ENCODE measurements around the gene TMEM255B.

The TMEM255B gene

DNA sequence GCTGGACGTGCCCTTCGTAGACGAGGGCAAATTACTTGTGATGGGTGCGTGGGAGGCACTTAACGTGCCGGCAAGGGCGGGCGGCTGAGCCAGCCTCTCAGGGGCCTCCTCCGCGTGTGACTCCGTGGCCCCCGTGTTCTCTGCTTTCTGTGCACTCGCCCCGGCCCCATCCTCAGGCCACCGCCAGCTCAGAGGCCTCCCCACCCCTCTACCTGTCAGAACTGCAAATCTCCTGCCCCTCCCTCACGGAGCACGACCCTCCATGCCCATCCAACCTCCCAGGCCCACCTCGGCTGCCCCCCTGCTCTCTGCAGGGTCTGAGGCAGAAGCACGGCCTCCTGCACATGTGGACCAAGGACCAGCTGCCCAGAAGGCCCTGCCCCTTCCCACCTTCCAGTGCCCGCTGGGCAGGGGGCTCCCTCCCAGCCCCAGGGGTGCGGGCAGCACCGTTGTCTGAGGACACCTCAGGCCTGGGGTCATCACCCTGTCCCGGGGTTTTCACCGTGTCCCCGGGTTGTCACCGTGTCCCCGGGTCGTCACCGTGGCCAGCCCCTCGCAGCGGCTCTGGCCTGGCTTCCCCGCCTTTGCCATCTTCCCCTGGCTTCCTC is 44.5 kb downstream of the TMEM255B start:
- peaks cover 7% of the 10 kb centered on the region for H3K9me3 ChIP-seq (ENCODE audit: control insufficient read depth, low read length)
- H3K36me3 ChIP-seq (ENCODE audit: control insufficient read depth, insufficient read depth, low read length, severe bottlenecking), result no peaks in the 10 kb centered on the region
- no peak overlapping the region for H3K9ac ChIP-seq (ENCODE audit: low read length)
- H3K27me3 ChIP-seq (replicated peaks; ENCODE audit: control insufficient read depth, insufficient read depth, low read length), result peaks cover 3% of the 10 kb centered on the region
- DNase-seq (ENCODE audit: low read depth), result no peak
- peaks cover 6% of the 10 kb centered on the region for H3K4me1 ChIP-seq (ENCODE audit: control insufficient read depth, insufficient read depth, low read length)
- H3K4me3 ChIP-seq (ENCODE audit: low read length), result no peak overlapping the region

DNA sequence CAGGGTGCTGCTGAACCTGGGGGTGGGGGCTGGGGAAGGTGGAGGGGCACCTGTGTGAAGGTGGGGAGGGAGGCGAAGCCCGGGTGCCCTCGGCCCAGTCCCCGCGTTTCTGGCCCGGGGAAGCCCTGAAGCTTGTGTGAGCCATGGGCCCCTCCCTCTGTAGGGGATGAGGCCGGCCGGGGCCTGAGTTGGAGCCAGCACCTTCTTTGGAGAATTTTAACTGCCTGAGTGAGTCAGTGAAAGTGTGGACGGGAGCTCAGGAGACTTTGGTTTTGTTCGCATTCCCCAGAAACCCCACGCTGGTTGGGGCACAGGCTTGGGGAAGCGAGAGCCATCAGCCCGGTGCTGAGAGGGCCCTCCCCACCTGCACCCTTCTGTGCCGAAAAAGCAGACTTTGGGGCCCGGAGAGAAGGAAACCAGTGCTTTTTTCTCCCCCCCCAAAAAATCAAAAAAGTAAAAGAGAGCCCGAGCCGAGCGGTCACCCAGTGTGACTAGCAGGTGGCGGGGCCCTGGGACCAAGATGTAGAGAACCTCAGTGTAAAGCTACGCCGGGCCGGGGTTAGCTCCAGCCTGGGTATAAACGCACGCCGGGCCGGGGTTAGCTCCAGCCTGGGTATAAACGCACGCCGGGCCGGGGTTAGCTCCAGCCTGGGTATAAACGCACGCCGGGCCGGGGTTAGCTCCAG is 45.1 kb downstream of the TMEM255B start:
- H3K4me1 ChIP-seq (ENCODE audit: control insufficient read depth, insufficient read depth, low read length), result peaks cover 6% of the 10 kb centered on the region
- H3K9me3 ChIP-seq (ENCODE audit: control insufficient read depth, low read length), result peaks cover 3% of the 10 kb centered on the region
- H3K4me3 ChIP-seq (ENCODE audit: low read length), result no peak overlapping the region
- H3K9ac ChIP-seq (ENCODE audit: low read length), result no peak overlapping the region
- peaks cover 3% of the 10 kb centered on the region for H3K27me3 ChIP-seq (replicated peaks; ENCODE audit: control insufficient read depth, insufficient read depth, low read length)
- DNase-seq (ENCODE audit: low read depth), result no peak
- no peaks in the 10 kb centered on the region for H3K36me3 ChIP-seq (ENCODE audit: control insufficient read depth, insufficient read depth, low read length, severe bottlenecking)

DNA sequence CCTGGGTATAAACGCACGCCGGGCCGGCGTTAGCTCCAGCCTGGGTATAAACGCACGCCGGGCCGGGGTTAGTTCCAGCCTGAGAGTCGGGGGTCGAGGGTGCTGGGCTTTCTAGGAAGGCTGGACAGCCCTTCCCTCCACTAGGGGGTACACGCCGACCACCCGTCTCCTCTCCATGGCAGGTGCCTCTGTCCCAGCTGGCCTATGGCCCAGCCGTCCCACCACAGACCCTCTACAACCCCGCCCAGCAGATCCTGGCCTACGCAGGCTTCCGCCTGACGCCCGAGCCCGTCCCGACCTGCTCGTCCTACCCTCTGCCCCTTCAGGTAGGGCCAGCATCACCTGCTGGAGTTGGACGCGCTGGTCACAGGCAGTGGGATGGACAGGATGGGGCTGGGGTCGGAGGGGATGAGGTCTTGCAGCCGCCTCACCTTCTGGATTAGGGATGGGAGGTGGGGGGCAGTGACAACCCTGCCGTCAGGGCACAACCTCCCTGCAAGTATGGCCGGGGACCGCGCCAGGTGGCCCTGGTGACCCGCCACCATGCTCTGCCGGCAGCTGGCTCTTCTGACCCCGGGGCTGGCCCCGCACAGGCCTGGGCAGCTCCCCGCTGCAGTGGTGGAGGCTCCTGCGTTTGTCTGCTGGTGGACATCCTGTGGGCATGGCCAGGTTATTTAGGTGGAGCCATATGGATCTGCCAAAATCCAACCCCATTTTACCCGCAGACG is 45.8 kb downstream of the TMEM255B start:
- Histone ChIP-seq H3K36me3 (ENCODE audit: control insufficient read depth, insufficient read depth, low read length, severe bottlenecking) (no peaks in the 10 kb centered on the region), H3K9me3 (ENCODE audit: control insufficient read depth, low read length) (peaks cover 6% of the 10 kb centered on the region), H3K27me3 (replicated peaks; ENCODE audit: control insufficient read depth, insufficient read depth, low read length) (peaks cover 7% of the 10 kb centered on the region), H3K9ac (ENCODE audit: low read length) (no peak overlapping the region), H3K4me1 (ENCODE audit: control insufficient read depth, insufficient read depth, low read length) (peaks cover 6% of the 10 kb centered on the region), H3K4me3 (ENCODE audit: low read length) (no peak overlapping the region)
- no peak for DNase-seq (ENCODE audit: low read depth)

DNA sequence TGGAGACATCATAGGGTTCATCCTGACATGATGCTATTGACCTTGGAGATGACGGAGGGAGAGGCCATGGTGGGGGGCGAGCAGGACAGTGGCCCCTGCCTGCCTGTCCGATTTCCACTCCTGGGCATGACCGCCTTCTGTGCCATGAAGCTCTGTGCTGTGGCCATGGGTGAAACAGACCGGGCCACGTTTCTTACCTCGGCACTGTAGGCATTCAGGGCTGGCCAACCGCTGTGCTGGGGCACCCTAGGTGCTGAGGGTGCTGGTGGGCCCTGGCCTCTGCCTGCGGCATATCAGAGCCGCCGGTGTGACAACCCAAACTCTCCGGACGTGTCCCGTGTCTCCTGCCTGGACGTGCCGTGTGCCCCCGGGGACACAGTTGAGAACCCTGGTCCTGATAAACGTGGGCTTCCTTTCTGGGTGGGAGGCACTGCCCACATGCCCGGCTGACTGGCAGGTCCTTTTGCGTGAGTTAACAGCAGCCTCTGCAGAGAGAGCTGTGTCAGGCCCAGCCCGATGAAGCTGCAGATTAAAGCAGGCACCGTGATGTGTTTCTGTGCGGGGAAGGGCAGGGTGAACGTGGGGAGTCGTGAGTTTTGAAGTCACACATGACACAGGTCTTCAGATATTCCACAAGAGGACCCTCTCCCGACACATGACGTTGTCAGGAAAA is 46.5 kb downstream of the TMEM255B start:
- H3K4me3 ChIP-seq (ENCODE audit: low read length), result no peak overlapping the region
- peaks cover 6% of the 10 kb centered on the region for H3K9me3 ChIP-seq (ENCODE audit: control insufficient read depth, low read length)
- H3K36me3 ChIP-seq (ENCODE audit: control insufficient read depth, insufficient read depth, low read length, severe bottlenecking), result no peaks in the 10 kb centered on the region
- H3K9ac ChIP-seq (ENCODE audit: low read length), result no peak overlapping the region
- DNase-seq (ENCODE audit: low read depth), result no peak
- peaks cover 10% of the 10 kb centered on the region for H3K27me3 ChIP-seq (replicated peaks; ENCODE audit: control insufficient read depth, insufficient read depth, low read length)
- peaks cover 6% of the 10 kb centered on the region for H3K4me1 ChIP-seq (ENCODE audit: control insufficient read depth, insufficient read depth, low read length)

DNA sequence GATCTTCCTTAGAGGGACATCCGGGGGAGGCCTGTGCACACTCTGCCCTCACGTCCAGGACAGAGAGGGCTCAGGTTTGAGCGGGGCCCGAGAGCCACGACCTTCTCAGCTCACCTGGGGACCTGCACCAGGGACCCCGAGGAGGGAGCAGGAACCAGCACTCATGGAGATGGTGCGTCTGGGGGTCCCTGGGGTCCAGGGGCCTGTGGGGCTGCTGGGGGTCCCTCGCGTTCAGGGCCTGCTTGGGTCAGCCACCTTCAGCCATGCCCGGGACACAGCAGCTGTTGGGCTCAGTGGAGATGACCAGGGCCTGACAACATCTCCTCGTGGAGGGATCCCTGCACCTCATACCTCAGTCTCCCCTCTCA is 47.1 kb downstream of the TMEM255B start:
- Histone ChIP-seq H3K9me3 (ENCODE audit: control insufficient read depth, low read length) (peaks cover 6% of the 10 kb centered on the region), H3K4me3 (ENCODE audit: low read length) (no peak overlapping the region), H3K9ac (ENCODE audit: low read length) (no peak overlapping the region), H3K4me1 (ENCODE audit: control insufficient read depth, insufficient read depth, low read length) (peaks cover 6% of the 10 kb centered on the region), H3K27me3 (replicated peaks; ENCODE audit: control insufficient read depth, insufficient read depth, low read length) (peaks cover 10% of the 10 kb centered on the region), H3K36me3 (ENCODE audit: control insufficient read depth, insufficient read depth, low read length, severe bottlenecking) (no peaks in the 10 kb centered on the region)
- DNase-seq (ENCODE audit: low read depth), result no peak

DNA sequence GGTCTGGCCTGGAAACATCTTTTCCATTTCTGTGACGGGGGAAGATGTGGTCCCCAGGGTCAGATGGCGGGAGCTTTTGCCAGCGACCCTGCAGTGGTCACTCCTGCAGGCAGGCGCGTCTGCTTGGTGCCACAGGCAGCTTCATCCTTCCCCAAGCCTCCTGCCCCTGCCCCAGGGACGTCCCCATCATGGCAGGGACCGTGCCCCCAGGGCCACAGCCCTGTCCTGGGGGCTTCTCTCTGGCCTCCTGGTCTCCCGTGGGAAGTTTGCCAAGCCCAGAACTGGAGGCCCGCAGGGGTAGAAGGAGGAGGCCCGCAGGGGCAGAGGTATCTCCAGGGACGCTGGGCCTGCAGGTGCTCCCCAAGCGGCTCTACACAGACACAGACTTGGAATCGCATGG is 47.5 kb downstream of the TMEM255B start:
- no peaks in the 10 kb centered on the region for H3K36me3 ChIP-seq (ENCODE audit: control insufficient read depth, insufficient read depth, low read length, severe bottlenecking)
- H3K9ac ChIP-seq (ENCODE audit: low read length), result no peak overlapping the region
- H3K9me3 ChIP-seq (ENCODE audit: control insufficient read depth, low read length), result peaks cover 6% of the 10 kb centered on the region
- no peak overlapping the region for H3K4me3 ChIP-seq (ENCODE audit: low read length)
- H3K27me3 ChIP-seq (replicated peaks; ENCODE audit: control insufficient read depth, insufficient read depth, low read length), result peaks cover 10% of the 10 kb centered on the region
- DNase-seq (ENCODE audit: low read depth), result no peak
- H3K4me1 ChIP-seq (ENCODE audit: control insufficient read depth, insufficient read depth, low read length), result peaks cover 6% of the 10 kb centered on the region

DNA sequence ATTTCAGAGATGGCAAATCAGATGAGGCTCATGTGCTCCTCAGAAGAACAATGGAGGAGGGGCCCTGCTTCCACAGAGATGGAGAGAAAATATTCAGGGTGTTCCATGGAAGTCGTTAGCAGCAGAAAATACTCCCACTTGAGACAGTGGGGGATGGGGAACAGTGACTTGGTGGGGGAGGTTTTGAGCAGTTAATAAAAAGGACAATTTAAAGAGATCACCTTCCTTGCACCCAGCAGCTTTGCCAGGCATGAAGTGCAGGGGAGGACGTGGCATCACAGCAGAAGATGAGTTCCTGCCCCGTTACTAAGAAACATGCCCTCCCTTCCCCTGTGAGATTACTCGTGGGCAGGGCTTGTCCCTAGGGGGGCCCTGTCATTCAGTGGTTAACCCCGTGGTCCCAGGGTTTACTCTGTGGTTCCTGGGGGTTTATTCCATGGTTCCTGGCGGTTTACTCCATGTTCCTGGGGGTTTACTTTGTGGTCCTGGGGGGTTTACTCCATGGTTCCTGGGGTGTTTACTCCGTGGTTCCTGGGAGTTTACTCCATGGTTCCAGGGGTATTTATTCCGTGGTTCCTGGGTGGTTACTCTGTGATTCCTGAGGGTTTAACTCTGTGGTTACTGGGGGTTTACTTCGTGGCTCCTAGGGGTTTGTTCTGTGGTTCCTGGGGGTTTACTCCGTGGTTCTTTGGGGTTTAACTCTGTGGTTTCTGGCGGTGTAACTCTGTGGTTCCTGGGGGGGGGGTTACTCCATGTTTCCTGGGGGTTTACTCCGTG is 49.2 kb downstream of the TMEM255B start:
- no peaks in the 10 kb centered on the region for H3K36me3 ChIP-seq (ENCODE audit: control insufficient read depth, insufficient read depth, low read length, severe bottlenecking)
- no peaks in the 10 kb centered on the region for H3K4me1 ChIP-seq (ENCODE audit: control insufficient read depth, insufficient read depth, low read length)
- no peak overlapping the region for H3K4me3 ChIP-seq (ENCODE audit: low read length)
- H3K27me3 ChIP-seq (replicated peaks; ENCODE audit: control insufficient read depth, insufficient read depth, low read length), result peaks cover 10% of the 10 kb centered on the region
- no peak overlapping the region for H3K9ac ChIP-seq (ENCODE audit: low read length)
- no peak for DNase-seq (ENCODE audit: low read depth)
- peaks cover 6% of the 10 kb centered on the region for H3K9me3 ChIP-seq (ENCODE audit: control insufficient read depth, low read length)

DNA sequence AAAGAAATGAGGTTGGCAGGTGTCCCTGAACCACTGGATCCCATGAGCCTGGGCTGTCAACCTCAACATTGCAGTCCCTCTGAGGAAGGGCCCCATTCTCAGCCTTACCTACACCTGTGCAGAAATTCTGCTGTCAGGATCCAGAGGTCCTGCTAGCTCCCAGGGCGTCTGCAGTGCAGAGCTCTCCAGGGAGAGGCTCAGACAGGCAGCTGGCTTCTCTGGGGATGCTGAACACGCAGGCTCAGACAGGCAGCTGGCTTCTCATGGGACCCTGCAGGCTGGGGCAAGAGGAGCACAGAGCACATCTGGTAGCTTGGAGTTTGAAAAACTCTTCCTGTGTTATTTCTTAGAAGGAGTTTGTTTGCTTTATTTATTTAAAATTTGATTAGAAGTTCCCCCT is 50.9 kb downstream of the TMEM255B start:
- Histone ChIP-seq H3K36me3 (ENCODE audit: control insufficient read depth, insufficient read depth, low read length, severe bottlenecking) (no peaks in the 10 kb centered on the region), H3K27me3 (replicated peaks; ENCODE audit: control insufficient read depth, insufficient read depth, low read length) (peaks cover 10% of the 10 kb centered on the region), H3K4me1 (ENCODE audit: control insufficient read depth, insufficient read depth, low read length) (peaks cover 4% of the 10 kb centered on the region), H3K4me3 (ENCODE audit: low read length) (no peak overlapping the region), H3K9me3 (ENCODE audit: control insufficient read depth, low read length) (peaks cover 6% of the 10 kb centered on the region), H3K9ac (ENCODE audit: low read length) (no peak overlapping the region)
- no peak for DNase-seq (ENCODE audit: low read depth)

DNA sequence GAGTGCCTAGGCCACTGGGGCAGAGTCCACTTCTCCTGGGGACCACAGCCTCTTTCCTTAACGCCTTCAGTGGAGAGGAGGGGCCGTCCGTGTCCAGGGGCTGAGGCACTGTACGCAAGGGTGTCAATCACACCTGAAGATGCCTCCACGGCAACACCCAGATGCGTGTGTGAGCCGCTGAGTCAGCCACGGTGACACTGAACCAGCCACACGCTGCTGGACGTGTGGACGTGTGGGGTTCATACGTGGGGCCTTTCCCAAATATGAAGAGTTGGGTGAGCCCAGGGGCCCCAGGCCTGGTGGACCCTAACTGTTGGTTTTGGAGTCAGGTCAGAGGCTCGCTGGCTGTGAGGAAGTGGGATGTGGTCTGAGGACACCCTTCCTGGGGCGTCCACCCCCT is 51.6 kb downstream of the TMEM255B start:
- H3K36me3 ChIP-seq (ENCODE audit: control insufficient read depth, insufficient read depth, low read length, severe bottlenecking), result no peaks in the 10 kb centered on the region
- no peak overlapping the region for H3K4me3 ChIP-seq (ENCODE audit: low read length)
- peaks cover 6% of the 10 kb centered on the region for H3K9me3 ChIP-seq (ENCODE audit: control insufficient read depth, low read length)
- H3K9ac ChIP-seq (ENCODE audit: low read length), result no peak overlapping the region
- DNase-seq (ENCODE audit: low read depth), result no peak
- peaks cover 4% of the 10 kb centered on the region for H3K4me1 ChIP-seq (ENCODE audit: control insufficient read depth, insufficient read depth, low read length)
- H3K27me3 ChIP-seq (replicated peaks; ENCODE audit: control insufficient read depth, insufficient read depth, low read length), result peaks cover 10% of the 10 kb centered on the region

DNA sequence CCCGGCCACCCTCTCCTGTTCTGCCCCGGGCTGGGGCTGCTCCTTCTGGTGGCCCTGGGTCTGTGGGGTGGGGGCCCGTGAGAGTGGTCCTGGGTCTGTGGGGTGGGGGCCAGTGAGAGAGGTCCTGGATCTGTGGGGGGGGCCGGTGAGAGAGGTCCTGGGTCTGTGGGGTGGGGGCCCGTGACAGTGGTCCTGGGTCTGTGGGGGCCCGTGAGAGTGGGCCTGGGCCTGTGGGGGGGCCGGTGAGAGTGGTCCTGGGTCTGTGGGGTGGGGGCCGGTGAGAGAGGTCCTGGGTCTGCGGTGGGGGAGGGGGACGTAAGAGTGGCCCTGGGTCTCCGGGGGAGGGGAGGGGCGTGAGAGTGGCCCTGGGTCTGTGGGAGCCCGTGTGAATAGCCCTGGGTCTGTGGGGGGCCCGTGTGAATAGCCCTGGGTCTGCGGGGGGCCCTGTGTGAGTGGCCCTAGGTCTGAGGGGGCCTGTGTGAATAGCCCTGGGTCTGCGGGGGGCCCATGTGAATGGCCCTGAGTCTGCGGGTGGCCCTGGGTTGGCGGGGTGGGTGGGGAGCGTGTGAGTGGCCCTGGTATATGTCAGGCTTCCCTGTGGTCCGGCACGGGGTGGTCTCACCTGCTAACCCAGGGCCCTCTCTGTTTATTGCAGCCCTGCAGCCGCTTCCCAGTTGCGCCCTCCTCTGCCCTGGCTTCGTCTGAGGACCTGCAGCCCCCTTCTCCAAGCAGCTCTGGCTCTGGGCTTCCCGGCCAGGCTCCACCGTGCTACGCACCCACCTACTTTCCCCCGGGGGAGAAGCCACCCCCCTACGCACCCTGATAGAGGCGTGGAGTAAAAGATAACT is 52.3 kb downstream of the TMEM255B start:
- no peak overlapping the region for H3K9ac ChIP-seq (ENCODE audit: low read length)
- H3K9me3 ChIP-seq (ENCODE audit: control insufficient read depth, low read length), result peaks cover 6% of the 10 kb centered on the region
- peaks cover 10% of the 10 kb centered on the region for H3K27me3 ChIP-seq (replicated peaks; ENCODE audit: control insufficient read depth, insufficient read depth, low read length)
- no peak for DNase-seq (ENCODE audit: low read depth)
- H3K4me1 ChIP-seq (ENCODE audit: control insufficient read depth, insufficient read depth, low read length), result peaks cover 4% of the 10 kb centered on the region
- no peak overlapping the region for H3K4me3 ChIP-seq (ENCODE audit: low read length)
- H3K36me3 ChIP-seq (ENCODE audit: control insufficient read depth, insufficient read depth, low read length, severe bottlenecking), result no peaks in the 10 kb centered on the region
